Epithelial cell of proximal tubule (primary cell): ENCODE measurements around the gene FOXL3. TPM values are rescaled to one million over a fixed set of nuclear protein-coding genes. Genes with fewer than 3 reads are reported as not detected.

ENCODE experiments used
- DNase-seq: peaks from one replicate; pipeline ENCODE4 v3.0.0-alpha.2; 2011; ENCODE audit warnings: low read depth
- H3K4me3 ChIP-seq: 2 replicates; pipeline ENCODE4 v1.5.1; 2011; ENCODE audit warnings: low read depth, mild to moderate bottlenecking, low read length
- CTCF ChIP-seq: conservative IDR thresholded peaks from 2 replicates; pipeline ENCODE4 v1.5.1; 2012; ENCODE audit warnings: low read depth, mild to moderate bottlenecking, low read length
- total RNA-seq: library from RNA; depleted of rRNA; stranded (reverse); fragments of >200 nt; gene quantifications from 2 replicates; pipeline ENCODE4 v1.2.3, GENCODE V29; 2015

The FOXL3 gene
- total RNA-seq, 1 donor from 2014 or later = not detected

DNA sequence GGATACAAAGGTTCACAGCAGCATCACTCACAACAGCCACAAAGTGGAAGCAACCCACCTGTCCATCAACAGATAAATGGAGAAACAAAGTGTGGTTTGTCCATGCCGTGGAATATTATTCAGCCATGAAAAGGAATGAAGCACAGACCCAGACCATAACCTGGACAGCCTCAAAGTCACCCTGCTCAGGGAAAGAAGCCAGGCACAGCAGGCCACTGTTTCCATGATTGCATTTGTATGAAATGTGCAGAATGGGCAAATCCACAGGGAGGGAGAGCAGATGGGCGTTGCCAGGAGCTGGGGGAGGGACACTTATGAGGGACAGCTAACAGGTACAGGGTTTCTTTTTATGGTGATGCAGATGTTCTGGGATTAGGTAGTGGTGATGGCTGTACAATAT is 30.3 kb downstream of the FOXL3 start:
- DNase-seq = no peak
- H3K4me3 ChIP-seq = no peak overlapping the region
- no peak for TF ChIP-seq CTCF

DNA sequence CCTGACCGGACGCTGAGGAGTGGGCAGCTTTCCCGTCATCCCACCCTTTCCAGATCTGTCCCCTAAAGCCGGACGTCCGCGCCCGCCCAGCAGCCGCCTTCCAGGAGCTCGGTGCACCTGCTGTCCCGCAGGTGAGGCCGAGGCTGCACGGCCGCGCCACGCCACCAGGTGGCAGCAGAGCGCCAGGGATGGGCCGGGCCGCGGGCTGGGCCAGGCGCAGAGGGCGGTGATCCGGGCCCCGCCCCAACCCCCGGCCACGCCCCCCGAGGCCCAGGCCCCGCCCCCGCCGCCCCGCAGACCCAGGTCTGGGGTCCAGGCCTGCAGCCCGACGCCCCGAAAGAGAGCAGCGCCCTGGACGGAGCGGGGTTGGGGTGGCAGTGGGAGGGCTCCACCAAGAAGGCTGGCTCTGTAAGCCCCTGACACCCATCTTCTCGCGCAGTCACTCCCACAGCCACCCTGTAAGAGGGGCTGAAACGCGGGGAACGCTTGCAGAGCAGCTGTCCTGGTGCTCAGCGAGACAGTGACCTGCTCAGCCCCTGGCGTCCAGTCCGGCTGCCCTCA is 32.2 kb downstream of the FOXL3 start:
- peak; percentile 68 for TF ChIP-seq CTCF
- DNase-seq = no peak
- H3K4me3 ChIP-seq = no peak overlapping the region

GRCh38 chr7:322708-323111 is 32.7 kb downstream of the FOXL3 start:
- TF ChIP-seq CTCF = no peak

DNA sequence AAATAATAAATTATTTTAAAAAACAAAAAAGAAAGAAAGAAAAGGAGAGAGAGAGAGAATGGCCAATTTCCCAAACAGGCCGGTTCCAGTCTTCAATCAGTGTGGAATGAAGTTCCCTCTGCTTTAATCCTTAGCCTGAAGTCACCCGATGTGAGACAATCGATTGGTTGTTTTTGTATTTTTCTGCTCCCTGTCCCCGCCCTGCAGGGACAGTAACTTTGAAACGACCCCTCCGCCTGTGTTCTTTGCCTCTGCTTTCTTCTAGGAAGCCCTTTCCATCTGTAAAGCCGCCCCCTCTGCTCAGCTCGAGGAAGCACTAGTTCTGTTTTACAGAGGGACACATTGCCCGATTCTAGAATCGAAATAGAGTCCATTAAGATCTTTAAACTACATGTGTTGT is 33.4 kb downstream of the FOXL3 start:
- no peak for TF ChIP-seq CTCF
- no peak for DNase-seq
- no peak overlapping the region for H3K4me3 ChIP-seq

More at GRCh38 chr7:322708-323111, 32.7 kb downstream of the FOXL3 start:
- H3K4me3 ChIP-seq = no peak overlapping the region
- no peak for DNase-seq

GRCh38 chr7:324011-324410 is 34.0 kb downstream of the FOXL3 start:
- H3K4me3 ChIP-seq = no peak overlapping the region
- no peak for TF ChIP-seq CTCF
- DNase-seq = no peak

DNA sequence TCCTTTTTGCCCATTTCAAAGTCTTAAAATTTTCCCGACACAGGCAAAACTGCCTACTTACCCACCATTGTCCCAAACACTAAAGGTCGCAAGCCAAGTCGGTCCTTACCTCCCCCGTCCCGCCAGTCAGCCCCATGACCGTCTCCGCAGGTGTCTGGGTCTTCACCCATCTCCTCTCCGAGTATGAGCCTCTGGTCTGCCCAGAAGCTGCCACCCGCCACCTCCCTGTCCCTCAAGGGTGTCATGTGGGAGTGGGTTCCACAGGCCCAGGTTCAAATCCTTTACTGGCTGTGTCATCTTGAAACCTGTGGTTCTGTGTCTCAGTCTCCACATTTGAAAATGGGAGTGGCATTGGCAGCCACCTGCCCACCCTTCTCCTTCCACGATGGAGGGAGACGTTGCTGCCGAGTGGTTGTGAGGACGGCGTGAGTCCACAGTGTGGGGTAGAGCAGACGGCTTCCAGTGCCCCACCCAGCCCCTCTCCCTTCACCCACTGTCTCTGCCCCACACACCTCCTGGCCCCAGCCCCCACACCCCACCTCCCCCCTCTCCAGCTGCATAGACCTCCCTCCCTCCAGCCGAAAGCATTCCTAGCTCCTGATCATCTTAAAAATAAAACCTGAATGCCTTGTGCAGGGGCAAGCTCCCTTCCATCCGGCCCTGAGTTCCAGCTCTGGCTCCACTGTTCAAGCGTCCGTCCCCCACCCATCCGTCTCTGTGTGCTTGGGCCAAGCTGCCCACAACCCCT is 35.3 kb downstream of the FOXL3 start:
- no peak for TF ChIP-seq CTCF

GRCh38 chr7:325811-326210 is 35.8 kb downstream of the FOXL3 start:
- no peak for DNase-seq
- no peak for TF ChIP-seq CTCF
- no peak overlapping the region for H3K4me3 ChIP-seq

More for the DNA sequence above, 35.3 kb downstream of the FOXL3 start:
- no peak overlapping the region for H3K4me3 ChIP-seq
- no peak for DNase-seq
